Activated naive CD4-positive, alpha-beta T cell treated with anti-CD3 and anti-CD28 coated beads, Interleukin-2, amount 10 ng/mL, durations not matched to agents 7 days and 5 days (primary cell): ENCODE results near the gene SPSB4.

ENCODE experiments used
- CTCF ChIA-PET: fragments of 350-600 bp; sonication (Branson Sonifier 250); formaldehyde crosslinking; loops from one replicate; lab custom pipeline; 2021; ENCODE audit warnings: antibody characterized with exemption; lab: Charles Lee
- DNase-seq: peaks from one replicate; pipeline ENCODE4 v3.0.0-alpha.2; 2020
- H3K27ac Mint-ChIP-seq: one replicate; pipeline ENCODE4 v1.8.0; 2021; ENCODE audit warnings: mild to moderate bottlenecking, moderate library complexity, mixed read lengths
- H3K27me3 Mint-ChIP-seq: one replicate; pipeline ENCODE4 v1.8.0; 2021; ENCODE audit warnings: mild to moderate bottlenecking, mixed read lengths
- H3K36me3 Mint-ChIP-seq: one replicate; pipeline ENCODE4 v1.8.0; 2021; ENCODE audit warnings: mixed read lengths
- H3K4me1 Mint-ChIP-seq: one replicate; pipeline ENCODE4 v1.8.0; 2021; ENCODE audit warnings: mixed read lengths
- H3K4me3 Mint-ChIP-seq: one replicate; pipeline ENCODE4 v1.8.0; 2021; ENCODE audit warnings: mild to moderate bottlenecking, moderate library complexity, mixed read lengths
- H3K9me3 Mint-ChIP-seq: one replicate; pipeline ENCODE4 v1.8.0; 2021; ENCODE audit warnings: mixed read lengths

The SPSB4 gene

GRCh38 chr3:141087778-141088130 is 36.6 kb downstream of the SPSB4 start:
- peaks cover 4% of the 10 kb centered on the region for H3K27me3 Mint-ChIP-seq
- CTCF ChIA-PET: no interaction called here

GRCh38 chr3:141089339-141090152 is 38.4 kb downstream of the SPSB4 start:
- Mint-ChIP-seq H3K27me3 (peaks cover 4% of the 10 kb centered on the region), H3K36me3 (no peaks in the 10 kb centered on the region), H3K4me1 (no peaks in the 10 kb centered on the region), H3K4me3 (no peak overlapping the region), H3K27ac (no peak overlapping the region), H3K9me3 (no peaks in the 10 kb centered on the region)
- CTCF ChIA-PET: interaction anchor here (0.8 kb wide), 1 partner anchor 89 kb away, joined by 3 read pairs; no protein-coding TSS in a partner anchor
- no peak for DNase-seq

More at GRCh38 chr3:141087778-141088130, 36.6 kb downstream of the SPSB4 start:
- no peaks in the 10 kb centered on the region for H3K36me3 Mint-ChIP-seq
- no peaks in the 10 kb centered on the region for H3K9me3 Mint-ChIP-seq
- no peak overlapping the region for H3K27ac Mint-ChIP-seq
- no peak for DNase-seq
- H3K4me3 Mint-ChIP-seq: no peak overlapping the region
- no peaks in the 10 kb centered on the region for H3K4me1 Mint-ChIP-seq

- H3K27me3 Mint-ChIP-seq: peaks cover 4% of the 10 kb centered on the region
- CTCF ChIA-PET: no interaction called here
Measured at GRCh38 chr3:141091426-141091825, 40.3 kb downstream of the SPSB4 start.

GRCh38 chr3:141092663-141093062 is 41.5 kb downstream of the SPSB4 start:
- Mint-ChIP-seq H3K27ac (no peak overlapping the region), H3K36me3 (no peaks in the 10 kb centered on the region), H3K4me1 (no peaks in the 10 kb centered on the region), H3K4me3 (no peak overlapping the region), H3K9me3 (no peaks in the 10 kb centered on the region), H3K27me3 (peaks cover 4% of the 10 kb centered on the region)
- no peak for DNase-seq
- CTCF ChIA-PET: no interaction called here

More at GRCh38 chr3:141091426-141091825, 40.3 kb downstream of the SPSB4 start:
- no peaks in the 10 kb centered on the region for H3K36me3 Mint-ChIP-seq
- H3K9me3 Mint-ChIP-seq: no peaks in the 10 kb centered on the region
- no peak overlapping the region for H3K27ac Mint-ChIP-seq
- no peak for DNase-seq
- H3K4me3 Mint-ChIP-seq: no peak overlapping the region
- H3K4me1 Mint-ChIP-seq: no peaks in the 10 kb centered on the region

GRCh38 chr3:141093397-141093796 is 42.2 kb downstream of the SPSB4 start:
- no peak overlapping the region for H3K27ac Mint-ChIP-seq
- no peaks in the 10 kb centered on the region for H3K9me3 Mint-ChIP-seq
- no peak overlapping the region for H3K4me3 Mint-ChIP-seq
- CTCF ChIA-PET: no interaction called here
- H3K36me3 Mint-ChIP-seq: no peaks in the 10 kb centered on the region
- H3K27me3 Mint-ChIP-seq: peaks cover 4% of the 10 kb centered on the region
- no peaks in the 10 kb centered on the region for H3K4me1 Mint-ChIP-seq
- no peak for DNase-seq

- no peak for DNase-seq
- no peaks in the 10 kb centered on the region for H3K9me3 Mint-ChIP-seq
- no peak overlapping the region for H3K4me3 Mint-ChIP-seq
- no peak overlapping the region for H3K27ac Mint-ChIP-seq
- peaks cover 4% of the 10 kb centered on the region for H3K27me3 Mint-ChIP-seq
- H3K36me3 Mint-ChIP-seq: no peaks in the 10 kb centered on the region
- CTCF ChIA-PET: no interaction called here
- no peaks in the 10 kb centered on the region for H3K4me1 Mint-ChIP-seq
Measured at GRCh38 chr3:141093971-141094684, 43.0 kb downstream of the SPSB4 start.

- Mint-ChIP-seq H3K27me3 (no peaks in the 10 kb centered on the region), H3K27ac (no peak overlapping the region), H3K4me1 (no peaks in the 10 kb centered on the region), H3K9me3 (no peaks in the 10 kb centered on the region), H3K36me3 (no peaks in the 10 kb centered on the region), H3K4me3 (no peak overlapping the region)
- CTCF ChIA-PET: interaction anchor here (0.7 to 2.0 kb wide), 3 partner anchors 11 to 196 kb away, joined by 3 to 7 read pairs (median 4); no protein-coding TSS in a partner anchor
- DNase-seq: no peak
Measured at GRCh38 chr3:141094790-141095545, 43.8 kb downstream of the SPSB4 start.

- no peaks in the 10 kb centered on the region for H3K36me3 Mint-ChIP-seq
- no peaks in the 10 kb centered on the region for H3K9me3 Mint-ChIP-seq
- no peak overlapping the region for H3K27ac Mint-ChIP-seq
- DNase-seq: no peak
- H3K4me1 Mint-ChIP-seq: no peaks in the 10 kb centered on the region
- no peak overlapping the region for H3K4me3 Mint-ChIP-seq
- no peaks in the 10 kb centered on the region for H3K27me3 Mint-ChIP-seq
- CTCF ChIA-PET: interaction anchor here (0.6 to 2.0 kb wide), 4 partner anchors 10 to 197 kb away, joined by 3 to 7 read pairs (median 4); no protein-coding TSS in a partner anchor
Measured at GRCh38 chr3:141095546-141095937, 44.4 kb downstream of the SPSB4 start.

GRCh38 chr3:141096164-141096563 is 45.0 kb downstream of the SPSB4 start:
- CTCF ChIA-PET: interaction anchor here (0.6 to 2.0 kb wide), 3 partner anchors 10 to 20 kb away, joined by 3 to 7 read pairs (median 3); no protein-coding TSS in a partner anchor
- Mint-ChIP-seq H3K27ac (no peak overlapping the region), H3K36me3 (no peaks in the 10 kb centered on the region), H3K4me3 (no peak overlapping the region), H3K9me3 (no peaks in the 10 kb centered on the region), H3K27me3 (no peaks in the 10 kb centered on the region), H3K4me1 (no peaks in the 10 kb centered on the region)
- no peak for DNase-seq

- Mint-ChIP-seq H3K4me3 (no peak overlapping the region), H3K9me3 (no peaks in the 10 kb centered on the region), H3K4me1 (no peaks in the 10 kb centered on the region), H3K27ac (no peak overlapping the region), H3K27me3 (no peaks in the 10 kb centered on the region), H3K36me3 (no peaks in the 10 kb centered on the region)
- CTCF ChIA-PET: interaction anchor here (0.7 to 2.0 kb wide), 2 partner anchors 9 to 85 kb away, joined by 3 to 7 read pairs; no protein-coding TSS in a partner anchor
- no peak for DNase-seq
Measured at GRCh38 chr3:141096981-141097380, 45.8 kb downstream of the SPSB4 start.

- CTCF ChIA-PET: no interaction called here
- no peaks in the 10 kb centered on the region for H3K9me3 Mint-ChIP-seq
- DNase-seq: no peak
- H3K27ac Mint-ChIP-seq: no peak overlapping the region
- no peaks in the 10 kb centered on the region for H3K4me1 Mint-ChIP-seq
- H3K36me3 Mint-ChIP-seq: no peaks in the 10 kb centered on the region
- peaks cover 5% of the 10 kb centered on the region for H3K27me3 Mint-ChIP-seq
- no peak overlapping the region for H3K4me3 Mint-ChIP-seq
Measured at GRCh38 chr3:141100112-141100511, 49.0 kb downstream of the SPSB4 start.

- no peaks in the 10 kb centered on the region for H3K36me3 Mint-ChIP-seq
- no peak overlapping the region for H3K4me3 Mint-ChIP-seq
- CTCF ChIA-PET: interaction anchor here (0.5 to 1.0 kb wide), 2 partner anchors 52 to 1073 kb away, joined by 3 read pairs; no protein-coding TSS in a partner anchor
- no peaks in the 10 kb centered on the region for H3K9me3 Mint-ChIP-seq
- DNase-seq: no peak
- no peaks in the 10 kb centered on the region for H3K4me1 Mint-ChIP-seq
- no peak overlapping the region for H3K27ac Mint-ChIP-seq
- H3K27me3 Mint-ChIP-seq: peaks cover 5% of the 10 kb centered on the region
Measured at GRCh38 chr3:141100531-141101320, 49.6 kb downstream of the SPSB4 start.

GRCh38 chr3:141102372-141102771 is 51.2 kb downstream of the SPSB4 start:
- Mint-ChIP-seq H3K36me3 (no peaks in the 10 kb centered on the region), H3K4me1 (no peaks in the 10 kb centered on the region), H3K9me3 (no peaks in the 10 kb centered on the region), H3K27ac (no peak overlapping the region), H3K4me3 (no peak overlapping the region), H3K27me3 (peaks cover 5% of the 10 kb centered on the region)
- CTCF ChIA-PET: interaction anchor here (1.0 to 4.8 kb wide), 4 partner anchors 89 to 203 kb away, joined by 3 to 45 read pairs (median 5); no protein-coding TSS in a partner anchor
- DNase-seq: no peak
